Bronchial epithelial cell (primary cell): Measurements from ENCODE around the gene PIGZ. TPM values are rescaled to one million over a fixed set of nuclear protein-coding genes. Genes with fewer than 3 reads are reported as not detected.

Experiments
- DNase-seq: peaks from one replicate; pipeline ENCODE4 v3.0.0-alpha.2; 2010; ENCODE audit warnings: low read depth
- FAIRE-seq: peaks from 2 replicates; lab custom pipeline; 2011; peaks lifted over from hg19 to GRCh38; lab: Jason Lieb, UNC
- H3K27me3 ChIP-seq: 2 replicates; pipeline ENCODE4 v1.5.1; 2011; ENCODE audit warnings: low read length; ENCODE audit not compliant: control insufficient read depth, insufficient read depth
- H3K36me3 ChIP-seq: 2 replicates; pipeline ENCODE4 v1.5.1; 2011; ENCODE audit warnings: low read length; ENCODE audit not compliant: control insufficient read depth, insufficient read depth
- H3K4me3 ChIP-seq: 2 replicates; pipeline ENCODE4 v1.5.1; 2011; ENCODE audit warnings: mild to moderate bottlenecking, low read depth, low read length, control low read depth
- total RNA-seq: library from RNA; depleted of rRNA; stranded (reverse); fragments of >200 nt; gene quantifications from 2 replicates; pipeline ENCODE4 v1.2.1, GENCODE V29; 2014
- TF ChIP-seq, protein P1 (sequence below): IDR thresholded peaks from 2 replicates; pipeline ENCODE4 v1.5.1; 2011; ENCODE audit warnings: mild to moderate bottlenecking, moderate library complexity, low read length, control low read depth, inconsistent platforms; ENCODE audit not compliant: insufficient read depth, severe bottlenecking

PIGZ gene, protein sequence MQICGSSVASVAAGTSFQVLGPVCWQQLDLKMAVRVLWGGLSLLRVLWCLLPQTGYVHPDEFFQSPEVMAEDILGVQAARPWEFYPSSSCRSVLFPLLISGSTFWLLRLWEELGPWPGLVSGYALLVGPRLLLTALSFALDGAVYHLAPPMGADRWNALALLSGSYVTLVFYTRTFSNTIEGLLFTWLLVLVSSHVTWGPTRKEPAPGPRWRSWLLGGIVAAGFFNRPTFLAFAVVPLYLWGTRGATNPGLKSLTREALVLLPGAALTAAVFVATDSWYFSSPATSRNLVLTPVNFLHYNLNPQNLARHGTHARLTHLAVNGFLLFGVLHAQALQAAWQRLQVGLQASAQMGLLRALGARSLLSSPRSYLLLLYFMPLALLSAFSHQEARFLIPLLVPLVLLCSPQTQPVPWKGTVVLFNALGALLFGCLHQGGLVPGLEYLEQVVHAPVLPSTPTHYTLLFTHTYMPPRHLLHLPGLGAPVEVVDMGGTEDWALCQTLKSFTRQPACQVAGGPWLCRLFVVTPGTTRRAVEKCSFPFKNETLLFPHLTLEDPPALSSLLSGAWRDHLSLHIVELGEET
- total RNA-seq = 1.6 and 1.7 TPM in 2 replicates

DNA sequence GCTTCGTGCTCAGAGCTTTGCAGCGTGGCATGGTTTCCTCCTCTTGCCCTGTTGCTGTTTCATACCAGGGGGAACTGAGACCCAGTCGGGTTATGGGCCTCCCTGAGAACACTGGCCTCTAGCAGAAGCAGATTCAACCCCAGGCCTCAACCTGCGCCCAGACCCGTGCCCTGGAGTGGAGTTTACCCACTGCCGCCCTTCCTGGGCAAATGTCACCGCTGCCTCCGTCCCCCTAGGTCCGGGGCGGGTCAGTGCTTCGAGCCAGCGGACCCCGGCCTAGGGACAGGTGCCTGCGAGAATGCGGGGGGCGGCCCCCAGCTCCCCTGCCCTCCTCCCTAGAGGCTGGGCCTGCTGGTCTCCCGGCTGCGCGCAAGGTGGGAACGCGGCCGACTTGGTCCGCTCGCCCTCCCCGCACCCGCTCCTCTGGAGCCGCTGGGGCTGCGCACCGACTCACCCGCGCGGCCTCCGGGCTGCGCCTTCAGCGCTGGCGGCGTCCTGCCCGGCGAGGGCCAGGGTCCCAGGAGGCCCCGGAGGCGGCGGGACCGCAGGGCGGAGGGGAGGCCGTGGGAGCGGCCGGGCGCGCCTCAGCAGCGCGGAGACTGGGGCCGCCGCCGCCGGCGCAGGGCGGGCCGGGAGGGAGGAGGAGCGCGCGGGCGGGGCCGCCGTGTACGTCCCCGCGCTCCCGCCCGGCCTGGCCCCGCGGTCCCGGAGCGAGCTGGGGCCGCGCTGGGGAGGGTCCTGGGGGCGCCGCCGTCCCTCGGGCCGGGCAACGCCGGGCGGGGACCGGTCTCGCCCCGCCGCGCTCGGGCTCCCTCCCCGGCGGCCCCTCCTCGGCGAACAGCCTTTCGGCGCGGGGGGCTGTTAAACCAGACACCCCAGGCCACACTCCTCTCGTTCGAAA, at the start of gene PIGZ:
PIGZ (minus strand) TSS at position 601 of the 901 bp plus-strand sequence. CDS start 16,802 bp downstream, outside the sequence.
- no peak for DNase-seq

DNA sequence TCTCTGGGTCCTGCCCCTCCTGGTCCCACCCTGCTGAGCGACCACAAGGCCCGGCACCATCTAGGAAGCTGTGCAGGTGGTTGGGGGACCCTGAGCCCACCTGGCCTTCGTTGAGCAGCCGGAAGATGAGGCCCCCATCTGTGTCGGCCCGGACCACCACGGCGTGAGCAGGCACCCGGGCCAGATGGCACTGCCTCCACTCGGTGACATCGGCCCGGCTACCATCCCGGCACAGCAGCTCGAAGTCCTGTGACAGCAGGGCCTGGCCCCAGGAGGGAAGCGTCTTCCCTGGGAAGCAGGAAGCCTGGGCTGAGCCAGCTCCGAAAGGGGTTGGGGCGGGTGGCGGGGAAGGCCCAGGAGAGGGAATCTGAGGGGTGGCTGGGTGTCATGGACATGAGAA, 48.4 kb upstream of the PIGZ start:
- Histone ChIP-seq H3K4me3 (no peak overlapping the region), H3K36me3 (no peaks in the 10 kb centered on the region), H3K27me3 (no peaks in the 10 kb centered on the region)
- DNase-seq (no peak), FAIRE-seq (no peak)
- TF ChIP-seq, protein P1, sequence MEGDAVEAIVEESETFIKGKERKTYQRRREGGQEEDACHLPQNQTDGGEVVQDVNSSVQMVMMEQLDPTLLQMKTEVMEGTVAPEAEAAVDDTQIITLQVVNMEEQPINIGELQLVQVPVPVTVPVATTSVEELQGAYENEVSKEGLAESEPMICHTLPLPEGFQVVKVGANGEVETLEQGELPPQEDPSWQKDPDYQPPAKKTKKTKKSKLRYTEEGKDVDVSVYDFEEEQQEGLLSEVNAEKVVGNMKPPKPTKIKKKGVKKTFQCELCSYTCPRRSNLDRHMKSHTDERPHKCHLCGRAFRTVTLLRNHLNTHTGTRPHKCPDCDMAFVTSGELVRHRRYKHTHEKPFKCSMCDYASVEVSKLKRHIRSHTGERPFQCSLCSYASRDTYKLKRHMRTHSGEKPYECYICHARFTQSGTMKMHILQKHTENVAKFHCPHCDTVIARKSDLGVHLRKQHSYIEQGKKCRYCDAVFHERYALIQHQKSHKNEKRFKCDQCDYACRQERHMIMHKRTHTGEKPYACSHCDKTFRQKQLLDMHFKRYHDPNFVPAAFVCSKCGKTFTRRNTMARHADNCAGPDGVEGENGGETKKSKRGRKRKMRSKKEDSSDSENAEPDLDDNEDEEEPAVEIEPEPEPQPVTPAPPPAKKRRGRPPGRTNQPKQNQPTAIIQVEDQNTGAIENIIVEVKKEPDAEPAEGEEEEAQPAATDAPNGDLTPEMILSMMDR = no peak

More for the DNA sequence above, at the start of gene PIGZ:
- no peaks in the 10 kb centered on the region for H3K36me3 ChIP-seq
- no peaks in the 10 kb centered on the region for H3K27me3 ChIP-seq
- FAIRE-seq = no peak
- TF ChIP-seq, protein P1 = no peak
- peak within 1 kb of the TSS; percentile 64 for H3K4me3 ChIP-seq

DNA sequence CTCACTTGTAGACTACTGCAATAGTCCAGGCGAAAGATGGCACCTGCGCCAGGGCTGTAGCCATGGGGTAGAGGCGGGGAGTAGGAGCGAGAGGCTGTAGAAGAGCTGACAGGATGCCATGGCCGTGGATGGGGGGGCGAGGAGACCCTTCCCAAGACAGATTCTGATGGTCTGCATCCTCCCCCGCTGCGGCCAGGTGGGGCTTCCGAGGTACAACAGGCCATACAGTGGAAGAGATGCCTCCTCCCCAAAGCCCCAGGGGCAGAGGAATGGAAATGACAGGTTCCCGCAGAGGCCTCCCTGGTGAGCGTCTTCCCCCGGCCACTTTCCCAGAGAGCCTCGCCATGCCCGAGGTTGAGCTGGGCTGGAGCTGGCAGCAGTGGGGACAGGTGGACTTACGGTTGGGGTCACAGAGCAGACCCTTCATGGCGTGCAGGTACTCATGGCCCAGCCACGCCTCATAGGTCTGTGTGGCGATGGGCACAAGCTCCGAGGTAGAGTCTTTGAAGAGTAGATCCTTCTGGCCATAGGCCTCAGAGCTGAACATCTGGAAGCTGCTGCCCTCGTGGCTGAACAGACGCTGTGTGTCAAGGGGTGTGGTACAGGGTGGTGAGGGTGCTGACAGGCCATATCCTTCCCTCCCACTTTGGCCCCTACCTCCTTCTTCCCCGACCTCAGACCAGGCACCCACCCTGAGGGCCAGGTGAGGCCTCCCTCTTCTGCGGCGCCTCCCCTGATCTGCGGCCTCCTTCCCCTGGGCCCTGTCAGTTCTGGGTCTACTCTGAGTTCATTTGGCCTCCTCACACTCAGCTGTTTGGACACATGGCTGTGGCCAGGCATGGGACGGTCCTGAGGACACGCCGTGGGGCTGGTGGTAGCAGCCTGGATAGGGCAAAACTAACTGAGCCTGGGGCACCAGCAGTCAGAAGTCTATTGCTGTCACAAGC, 47.4 kb upstream of the PIGZ start:
- no peak for FAIRE-seq

DNA sequence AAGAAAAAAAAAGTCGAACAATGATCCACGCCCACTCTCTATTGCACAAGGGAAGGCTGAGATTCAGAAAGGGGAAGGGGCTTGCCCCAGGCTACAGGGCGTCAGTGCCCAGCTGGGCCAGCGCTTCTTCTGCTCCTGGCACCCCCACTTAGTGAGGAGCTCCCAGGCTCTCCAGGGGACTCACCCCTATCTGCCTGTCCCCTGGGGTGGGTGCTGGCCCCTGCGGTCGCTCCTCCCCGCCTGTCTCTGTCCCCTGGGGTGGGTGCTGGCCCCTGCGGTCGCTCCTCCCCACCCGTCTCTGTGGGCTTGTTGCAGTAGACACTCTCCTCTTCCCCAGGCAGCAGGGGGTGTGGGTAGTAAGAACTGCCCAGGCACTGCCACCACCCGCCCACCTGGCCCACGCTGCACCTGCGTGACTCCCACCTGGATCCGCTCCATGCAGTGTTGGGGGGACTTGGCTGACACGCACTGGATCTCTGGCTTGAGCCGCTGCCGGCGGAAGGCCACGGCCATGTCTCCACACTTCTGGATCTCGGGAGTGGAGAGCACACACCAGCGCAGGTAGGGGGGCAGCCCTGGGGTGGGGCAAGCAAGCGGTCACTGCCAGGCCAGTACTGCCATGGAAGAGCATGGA, 46.4 kb upstream of the PIGZ start:
- Histone ChIP-seq H3K27me3 (no peaks in the 10 kb centered on the region), H3K36me3 (no peaks in the 10 kb centered on the region), H3K4me3 (no peak overlapping the region)
- FAIRE-seq = no peak
- no peak for DNase-seq
- TF ChIP-seq, protein P1 = no peak

More for the DNA sequence above, 47.4 kb upstream of the PIGZ start:
- Histone ChIP-seq H3K27me3 (no peaks in the 10 kb centered on the region), H3K4me3 (no peak overlapping the region), H3K36me3 (no peaks in the 10 kb centered on the region)
- TF ChIP-seq, protein P1 = no peak
- no peak for DNase-seq
